MG63 (cell line): ENCODE measurements around the gene RBM6. TPM values are rescaled to one million over a fixed set of nuclear protein-coding genes. Genes with fewer than 3 reads are reported as not detected.
A peak's percentile ranks its signal among the peaks of the same experiment; 100 is the strongest.

Source experiments
- DNase-seq: peaks from one replicate; pipeline ENCODE4 v3.0.0-alpha.2; 2020
- H3K27me3 ChIP-seq: fragments of 250-450 bp; sonication (Bioruptor Pico); 2 replicates; pipeline ENCODE4 v1.5.1; 2020; ENCODE audit warnings: mild to moderate bottlenecking, moderate library complexity
- H3K36me3 ChIP-seq: fragments of 250-450 bp; sonication (Bioruptor Pico); 2 replicates; pipeline ENCODE4 v1.5.1; 2020; ENCODE audit warnings: mild to moderate bottlenecking, moderate library complexity
- H3K4me3 ChIP-seq: fragments of 250-450 bp; sonication (Bioruptor Pico); 2 replicates; pipeline ENCODE4 v1.5.1; 2020; ENCODE audit warnings: mild to moderate bottlenecking, moderate library complexity
- H3K9me3 ChIP-seq: fragments of 250-450 bp; sonication (Bioruptor Pico); 2 replicates; pipeline ENCODE4 v1.5.1; 2020; ENCODE audit warnings: mild to moderate bottlenecking, moderate library complexity
- total RNA-seq: library from RNA; depleted of rRNA; stranded (reverse); fragments of >200 nt; shearing (Covaris generic); gene quantifications from 2 replicates; pipeline ENCODE4 v1.2.3, GENCODE V29; 2014; ENCODE audit warnings: low replicate concordance

RBM6 gene
- total RNA-seq, 1 experiment from 2014 or later: 13.2 TPM

DNA sequence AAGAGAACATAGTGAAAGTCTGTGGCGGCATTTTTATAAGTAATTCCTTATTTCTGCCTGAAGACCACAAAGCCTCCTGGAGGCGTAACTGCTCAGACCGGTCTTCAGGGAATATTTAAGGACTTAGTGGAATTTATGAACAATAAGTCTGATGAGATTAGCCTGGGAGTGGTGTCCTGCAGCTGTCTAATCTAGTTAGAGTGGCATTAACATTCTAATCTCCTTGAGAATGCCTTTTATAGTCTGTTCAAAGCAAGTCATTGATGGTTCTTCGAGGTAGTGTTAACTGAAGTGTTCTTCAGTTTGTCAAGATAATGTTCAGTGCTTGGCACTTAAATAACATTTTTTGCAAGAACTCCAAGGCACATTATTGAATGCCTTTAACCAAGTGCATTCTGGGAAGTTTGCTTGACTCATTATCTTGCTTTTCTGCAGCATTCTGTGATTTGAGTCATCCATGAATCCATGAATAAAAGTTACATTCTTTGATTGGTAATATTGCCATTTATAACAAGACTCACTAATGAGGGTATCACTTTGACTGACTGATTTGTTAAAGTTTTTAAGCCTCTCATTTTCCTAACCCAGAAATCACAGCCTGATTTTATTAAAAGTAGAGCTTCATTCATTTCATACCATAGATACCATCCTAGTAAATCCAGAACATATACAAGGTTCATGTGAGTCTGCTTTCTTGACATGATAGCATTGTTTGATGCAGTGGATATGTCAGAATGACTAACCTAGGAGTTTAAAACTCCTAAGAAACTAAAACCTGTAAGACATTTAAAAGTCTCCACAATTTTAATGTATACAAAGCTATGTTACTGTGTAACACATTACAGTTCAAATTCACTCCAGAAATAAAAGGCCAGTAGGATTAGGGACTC lies 161.3 kb downstream of the RBM6 start:
- no peak for DNase-seq
- no peaks in the 10 kb centered on the region for H3K9me3 ChIP-seq
- peaks cover 66% of the 10 kb centered on the region for H3K36me3 ChIP-seq
- no peak overlapping the region for H3K4me3 ChIP-seq
- H3K27me3 ChIP-seq: no peaks in the 10 kb centered on the region

GRCh38 chr3:50102558-50102957 lies 162.6 kb downstream of the RBM6 start:
- Histone ChIP-seq H3K36me3 (peaks cover 68% of the 10 kb centered on the region), H3K27me3 (no peaks in the 10 kb centered on the region), H3K4me3 (no peak overlapping the region), H3K9me3 (no peaks in the 10 kb centered on the region)
- DNase-seq: no peak

DNA sequence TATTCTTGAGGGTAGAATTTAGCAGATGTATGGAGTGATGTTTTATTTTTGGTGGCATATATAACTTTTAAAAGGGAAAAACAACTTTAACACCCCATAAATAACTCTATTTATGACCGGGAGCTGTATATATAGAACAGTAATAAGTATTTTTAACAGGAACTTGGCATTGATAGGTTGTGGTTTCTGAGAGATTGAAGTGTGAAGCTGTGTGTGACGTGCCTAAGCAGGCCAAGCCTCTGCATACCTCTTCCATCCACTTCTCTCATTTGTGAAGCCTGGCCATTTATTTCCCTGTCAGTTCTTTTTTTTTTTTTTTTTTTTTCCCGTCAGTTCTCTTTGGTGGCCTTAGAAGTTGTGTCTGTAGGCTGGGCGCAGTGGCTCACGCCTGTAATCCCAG lies 171.8 kb downstream of the RBM6 start:
- Histone ChIP-seq H3K36me3 (peaks cover 74% of the 10 kb centered on the region), H3K9me3 (no peaks in the 10 kb centered on the region), H3K27me3 (no peaks in the 10 kb centered on the region), H3K4me3 (no peak overlapping the region)
- DNase-seq: no peak

DNA sequence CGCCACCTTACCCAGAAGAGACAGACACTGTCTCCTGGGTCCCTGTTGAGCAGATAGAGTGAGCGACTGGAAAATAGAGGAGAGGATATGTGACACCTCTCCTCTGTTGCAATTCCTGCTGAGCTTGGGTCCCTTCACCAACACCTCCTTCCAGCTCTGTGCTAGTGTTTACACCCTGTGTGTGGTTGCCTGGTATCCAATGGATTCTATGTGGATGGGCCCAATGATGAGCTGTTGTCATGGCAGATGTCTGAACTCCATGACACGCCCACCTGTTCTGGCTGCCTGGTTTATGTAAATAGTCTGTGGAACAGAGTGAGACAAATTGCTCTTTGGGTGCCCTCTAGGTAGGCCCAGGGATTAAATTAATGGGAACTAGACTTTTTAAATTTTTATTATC lies 172.5 kb downstream of the RBM6 start:
- Histone ChIP-seq H3K27me3 (no peaks in the 10 kb centered on the region), H3K36me3 (peaks cover 76% of the 10 kb centered on the region), H3K9me3 (no peaks in the 10 kb centered on the region), H3K4me3 (no peak overlapping the region)
- no peak for DNase-seq

- peaks cover 50% of the 10 kb centered on the region for H3K36me3 ChIP-seq
- no peak for DNase-seq
- H3K27me3 ChIP-seq: no peaks in the 10 kb centered on the region
- no peaks in the 10 kb centered on the region for H3K9me3 ChIP-seq
- H3K4me3 ChIP-seq: no peak overlapping the region
Measured at GRCh38 chr3:50117120-50117519, 177.2 kb downstream of the RBM6 start.

- Histone ChIP-seq H3K36me3 (peaks cover 41% of the 10 kb centered on the region), H3K9me3 (no peaks in the 10 kb centered on the region), H3K4me3 (no peak overlapping the region), H3K27me3 (no peaks in the 10 kb centered on the region)
- DNase-seq: no peak
Measured at GRCh38 chr3:50118237-50118636, 178.3 kb downstream of the RBM6 start.

DNA sequence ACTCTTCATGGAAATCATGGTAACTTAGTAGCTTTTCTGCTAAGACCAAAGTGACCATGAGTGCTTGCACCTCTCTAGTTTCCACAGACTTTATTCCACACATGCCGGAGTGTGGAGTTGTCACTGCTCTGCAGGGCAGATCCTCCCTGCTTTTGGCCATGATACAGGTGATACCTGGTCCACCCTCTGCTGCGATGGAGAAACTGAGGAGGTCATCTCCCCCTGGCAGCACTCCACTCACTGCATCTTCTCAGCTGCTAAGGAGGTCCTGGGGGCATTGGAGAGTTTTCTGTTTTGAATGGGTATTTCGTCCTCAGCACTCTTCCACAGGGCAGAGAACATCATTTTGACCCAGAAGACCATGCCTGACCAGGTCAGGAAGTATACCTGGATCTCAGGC lies 179.8 kb downstream of the RBM6 start:
- Histone ChIP-seq H3K4me3 (no peak overlapping the region), H3K36me3 (peaks cover 26% of the 10 kb centered on the region), H3K27me3 (no peaks in the 10 kb centered on the region), H3K9me3 (no peaks in the 10 kb centered on the region)
- no peak for DNase-seq

- peaks cover 19% of the 10 kb centered on the region for H3K36me3 ChIP-seq
Measured at GRCh38 chr3:50120364-50121071, 180.6 kb downstream of the RBM6 start.

DNA sequence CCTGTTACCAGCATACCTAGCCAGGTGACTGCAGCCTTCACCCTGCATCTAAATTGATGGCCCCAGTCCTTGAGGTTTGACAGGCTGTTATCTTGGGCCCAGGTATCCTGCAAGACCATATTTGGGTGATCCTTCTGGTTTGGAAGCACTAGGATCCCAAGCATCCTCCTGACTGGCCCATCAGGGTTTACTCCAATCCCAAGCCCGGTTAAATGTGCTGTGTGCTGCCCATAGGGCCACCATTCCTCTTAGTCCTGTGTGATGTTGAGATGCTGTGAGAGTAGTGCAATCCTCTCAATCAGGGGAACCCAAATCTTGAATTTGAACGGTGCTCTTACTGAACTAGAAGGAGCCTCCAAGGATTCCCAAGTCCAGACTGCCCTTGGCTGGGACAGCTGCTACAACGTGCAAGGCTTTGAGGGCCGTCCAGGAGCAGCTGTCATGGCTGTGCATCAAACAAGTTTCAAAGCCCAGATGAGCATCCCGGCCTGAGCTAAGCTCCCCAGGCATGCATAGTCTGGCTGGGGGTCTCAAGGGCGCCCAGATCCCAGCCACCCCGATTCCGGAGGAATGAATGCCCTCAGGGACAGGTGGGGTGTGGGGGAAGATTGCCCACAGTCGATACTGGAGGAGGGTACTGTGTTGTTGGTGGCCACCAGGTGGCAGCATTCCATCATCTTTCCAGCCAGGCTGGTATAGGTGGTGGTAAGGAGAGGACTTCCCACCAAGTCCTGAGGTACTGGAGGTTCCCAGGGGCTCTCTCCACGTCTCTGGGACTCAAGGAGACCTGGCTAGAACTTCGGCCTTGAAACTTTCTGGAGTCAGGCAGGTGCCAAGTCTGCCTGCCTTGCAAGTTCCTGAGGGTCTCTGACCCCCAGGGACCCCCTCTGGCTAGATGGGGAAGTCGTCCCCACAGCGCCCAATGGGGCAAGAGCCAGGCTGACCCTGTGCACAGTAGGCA lies 181.4 kb downstream of the RBM6 start:
- Histone ChIP-seq H3K27me3 (no peaks in the 10 kb centered on the region), H3K36me3 (peaks cover 11% of the 10 kb centered on the region), H3K4me3 (no peak overlapping the region), H3K9me3 (no peaks in the 10 kb centered on the region)
- peak; percentile 57 for DNase-seq

More at GRCh38 chr3:50120364-50121071, 180.6 kb downstream of the RBM6 start:
- no peak for DNase-seq
- H3K4me3 ChIP-seq: no peak overlapping the region
- H3K9me3 ChIP-seq: no peaks in the 10 kb centered on the region
- H3K27me3 ChIP-seq: no peaks in the 10 kb centered on the region

GRCh38 chr3:50122071-50122470 lies 182.1 kb downstream of the RBM6 start:
- no peak for DNase-seq
- H3K36me3 ChIP-seq: peaks cover 5% of the 10 kb centered on the region
- no peaks in the 10 kb centered on the region for H3K9me3 ChIP-seq
- H3K4me3 ChIP-seq: no peak overlapping the region
- H3K27me3 ChIP-seq: no peaks in the 10 kb centered on the region

- H3K9me3 ChIP-seq: no peaks in the 10 kb centered on the region
Measured at GRCh38 chr3:50122661-50123391, 182.9 kb downstream of the RBM6 start.

GRCh38 chr3:50123394-50124051 lies 183.6 kb downstream of the RBM6 start:
- no peak for DNase-seq
- Histone ChIP-seq H3K9me3 (no peaks in the 10 kb centered on the region), H3K27me3 (no peaks in the 10 kb centered on the region), H3K36me3 (peaks cover 3% of the 10 kb centered on the region), H3K4me3 (no peak overlapping the region)

More at GRCh38 chr3:50122661-50123391, 182.9 kb downstream of the RBM6 start:
- no peak for DNase-seq
- Histone ChIP-seq H3K36me3 (peaks cover 3% of the 10 kb centered on the region), H3K27me3 (no peaks in the 10 kb centered on the region), H3K4me3 (no peak overlapping the region)

DNA sequence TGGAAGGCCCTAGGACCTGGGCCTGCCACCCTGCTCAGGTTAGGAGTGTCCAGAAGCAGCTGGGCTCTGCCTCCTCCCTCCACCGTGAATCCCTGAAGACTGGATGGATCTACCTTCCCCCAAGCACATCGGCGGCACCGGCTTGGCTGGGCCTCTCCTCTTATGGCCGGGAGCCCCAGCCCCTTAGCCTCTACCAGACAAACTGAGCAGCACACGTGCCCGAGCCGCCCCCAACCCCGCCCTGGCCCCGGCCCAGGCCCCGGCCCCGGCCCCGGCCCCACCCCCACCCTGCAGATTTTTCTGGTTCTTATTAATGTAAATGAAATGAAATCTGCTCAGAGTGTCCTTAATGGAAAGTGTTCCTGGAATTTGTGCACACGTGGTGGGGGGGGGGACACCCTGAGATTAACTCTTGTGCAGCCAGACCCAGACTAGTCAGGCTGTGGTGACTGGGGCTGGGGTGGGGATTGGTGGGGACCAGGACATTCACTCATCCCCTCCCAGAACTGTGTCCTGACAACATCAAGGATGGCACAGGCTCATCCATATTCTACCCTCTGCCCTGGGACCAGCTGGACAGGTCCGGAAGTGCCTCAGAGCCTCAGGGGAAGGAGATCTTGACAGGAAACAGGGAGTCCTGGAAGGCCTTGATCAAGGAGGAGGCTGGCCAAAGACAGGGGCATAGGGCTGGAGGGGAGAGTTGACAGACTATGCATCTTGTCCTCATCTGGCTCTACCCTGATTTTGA lies 184.3 kb downstream of the RBM6 start:
- DNase-seq: no peak
- H3K27me3 ChIP-seq: no peaks in the 10 kb centered on the region

DNA sequence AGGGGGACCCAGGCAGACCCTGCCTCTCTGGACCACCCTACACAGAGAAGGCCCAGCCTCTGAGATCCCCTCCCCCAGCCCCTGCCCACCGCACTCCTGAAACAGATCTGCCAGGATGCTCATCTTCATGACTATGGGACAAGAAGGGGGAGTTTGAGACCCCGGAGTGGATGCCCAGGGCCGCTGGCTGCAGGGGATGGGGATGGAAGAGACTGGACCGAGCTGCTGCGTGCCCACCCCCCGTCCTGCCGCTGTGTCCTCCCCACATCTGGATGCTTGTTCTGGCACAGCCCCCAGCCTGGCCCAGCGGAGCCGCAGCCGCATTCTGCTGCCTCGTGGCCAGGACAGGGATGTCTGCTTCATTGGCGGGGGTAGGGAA lies 184.8 kb downstream of the RBM6 start:
- no peaks in the 10 kb centered on the region for H3K9me3 ChIP-seq
- DNase-seq: no peak
- H3K36me3 ChIP-seq: peaks cover 3% of the 10 kb centered on the region
- no peaks in the 10 kb centered on the region for H3K27me3 ChIP-seq
- no peak overlapping the region for H3K4me3 ChIP-seq

More for the DNA sequence above, 184.3 kb downstream of the RBM6 start:
- H3K4me3 ChIP-seq: no peak overlapping the region
- no peaks in the 10 kb centered on the region for H3K9me3 ChIP-seq
- peaks cover 3% of the 10 kb centered on the region for H3K36me3 ChIP-seq
